Neural progenitor cell (in vitro differentiated cells): ENCODE data around the gene REX1BD. TPM values are rescaled to one million over a fixed set of nuclear protein-coding genes. Genes with fewer than 3 reads are reported as not detected.
A peak's percentile ranks its signal among the peaks of the same experiment; 100 is the strongest.

ENCODE experiments used
- DNase-seq: peaks from one replicate; pipeline ENCODE4 v3.0.0-alpha.2; 2016; ENCODE audit warnings: low spot score
- H2AFZ ChIP-seq: fragments of 200-600 bp; sonication (generic); replicated peaks from 2 replicates; pipeline ENCODE4 v1.6.1; 2016; ENCODE audit warnings: antibody characterized with exemption
- H3F3A ChIP-seq: fragments of 200-600 bp; sonication (generic); 2 replicates; pipeline ENCODE4 v1.6.1; 2016; ENCODE audit warnings: antibody characterized with exemption, low read depth
- H3K27ac ChIP-seq: fragments of 200-600 bp; sonication (generic); 2 replicates; pipeline ENCODE4 v1.5.1; 2016; ENCODE audit warnings: mild to moderate bottlenecking
- H3K27me3 ChIP-seq: fragments of 200-600 bp; sonication (generic); 2 replicates; pipeline ENCODE4 v1.6.1; 2016; ENCODE audit warnings: mild to moderate bottlenecking, moderate library complexity
- H3K36me3 ChIP-seq: fragments of 200-600 bp; sonication (generic); 2 replicates; pipeline ENCODE4 v1.5.1; 2016
- H3K4me1 ChIP-seq: fragments of 200-600 bp; sonication (generic); 2 replicates; pipeline ENCODE4 v1.6.1; 2016; ENCODE audit warnings: mixed run types
- H3K4me2 ChIP-seq: fragments of 200-600 bp; sonication (generic); 2 replicates; pipeline ENCODE4 v1.6.1; 2016
- H3K4me3 ChIP-seq: fragments of 200-600 bp; sonication (generic); 2 replicates; pipeline ENCODE4 v1.5.1; 2016
- H3K79me2 ChIP-seq: fragments of 200-600 bp; sonication (generic); 2 replicates; pipeline ENCODE4 v1.6.1; 2016; ENCODE audit warnings: low read depth
- H3K9ac ChIP-seq: fragments of 200-600 bp; sonication (generic); 2 replicates; pipeline ENCODE4 v1.6.1; 2016
- H3K9me3 ChIP-seq: fragments of 200-600 bp; sonication (generic); 2 replicates; pipeline ENCODE4 v1.5.1; 2016; ENCODE audit warnings: low read depth
- H4K20me1 ChIP-seq: fragments of 200-600 bp; sonication (generic); 2 replicates; pipeline ENCODE4 v1.6.1; 2016; ENCODE audit warnings: low read depth
- H3K27ac Mint-ChIP-seq: 3 replicates; pipeline ENCODE4 v1.8.0; 2021; ENCODE audit warnings: mixed read lengths
- H3K27me3 Mint-ChIP-seq: 2 replicates; pipeline ENCODE4 v1.8.0; 2022; ENCODE audit warnings: low read depth, mild to moderate bottlenecking, inconsistent platforms, moderate library complexity, mixed read lengths; ENCODE audit not compliant: insufficient read depth
- H3K36me3 Mint-ChIP-seq: 3 replicates; pipeline ENCODE4 v1.8.0; 2021; ENCODE audit warnings: mixed read lengths
- H3K4me1 Mint-ChIP-seq: 3 replicates; pipeline ENCODE4 v1.8.0; 2021; ENCODE audit warnings: mixed read lengths
- H3K4me3 Mint-ChIP-seq: 3 replicates; pipeline ENCODE4 v1.8.0; 2021; ENCODE audit warnings: mild to moderate bottlenecking, moderate library complexity, mixed read lengths
- H3K9me3 Mint-ChIP-seq: 3 replicates; pipeline ENCODE4 v1.8.0; 2020; ENCODE audit warnings: mixed read lengths
- CTCF ChIP-seq: fragments of 200-600 bp; sonication (generic); IDR thresholded peaks from 2 replicates; pipeline ENCODE4 v1.5.1; 2017; ENCODE audit warnings: antibody characterized with exemption, mild to moderate bottlenecking
- EZH2 ChIP-seq: fragments of 200-600 bp; sonication (generic); IDR thresholded peaks from 2 replicates; pipeline ENCODE4 v1.6.1; 2017; ENCODE audit warnings: antibody characterized with exemption, mild to moderate bottlenecking, moderate library complexity
- EZH2phosphoT487 ChIP-seq: fragments of 200-600 bp; sonication (generic); IDR thresholded peaks from 2 replicates; pipeline ENCODE4 v1.6.1; 2017; ENCODE audit warnings: antibody characterized with exemption
- total RNA-seq: library from RNA; depleted of rRNA; stranded (reverse); fragments of >200 nt; gene quantifications from 2 replicates; pipeline ENCODE4 v1.2.3, GENCODE V29; 2015; ENCODE audit warnings: low replicate concordance

The REX1BD gene
- total RNA-seq, 1 donor from 2014 or later: 41.7 TPM

- TF ChIP-seq EZH2phosphoT487 (no peak), CTCF (no peak), EZH2 (no peak)
- Histone ChIP-seq H3K9me3 (no peaks in the 10 kb centered on the region), H3K27me3 (no peaks in the 10 kb centered on the region), H2AFZ (no peak overlapping the region), H3K9ac (peak overlapping the region; percentile 47), H3K79me2 (peaks cover 29% of the 10 kb centered on the region), H4K20me1 (peaks cover 9% of the 10 kb centered on the region), H3K27ac (no peak overlapping the region), H3K4me1 (no peaks in the 10 kb centered on the region), H3K4me2 (peak overlapping the region; percentile 86), H3F3A (peaks cover 20% of the 10 kb centered on the region), H3K4me3 (peak overlapping the region; percentile 67), H3K36me3 (no peaks in the 10 kb centered on the region)
- DNase-seq: no peak
- Mint-ChIP-seq H3K9me3 (no peaks in the 10 kb centered on the region), H3K27me3 (no peaks in the 10 kb centered on the region), H3K4me3 (peak overlapping the region; percentile 94), H3K27ac (peak overlapping the region; percentile 78), H3K36me3 (peaks cover 3% of the 10 kb centered on the region), H3K4me1 (peaks cover 8% of the 10 kb centered on the region)
Observed at GRCh38 chr19:18558202-18558555, 30.4 kb upstream of the REX1BD start.

- Mint-ChIP-seq H3K4me1 (peaks cover 8% of the 10 kb centered on the region), H3K9me3 (no peaks in the 10 kb centered on the region), H3K27ac (peak overlapping the region; percentile 78), H3K4me3 (peak overlapping the region; percentile 94), H3K36me3 (peaks cover 3% of the 10 kb centered on the region), H3K27me3 (no peaks in the 10 kb centered on the region)
- H3K27me3 ChIP-seq: no peaks in the 10 kb centered on the region
- H4K20me1 ChIP-seq: peaks cover 9% of the 10 kb centered on the region
- no peak overlapping the region for H2AFZ ChIP-seq
- no peak for TF ChIP-seq EZH2
- TF ChIP-seq EZH2phosphoT487: no peak
- TF ChIP-seq CTCF: no peak
- H3K4me3 ChIP-seq: peak overlapping the region; percentile 67
- no peaks in the 10 kb centered on the region for H3K36me3 ChIP-seq
- no peak for DNase-seq
- peaks cover 29% of the 10 kb centered on the region for H3K79me2 ChIP-seq
- peaks cover 20% of the 10 kb centered on the region for H3F3A ChIP-seq
- H3K9me3 ChIP-seq: no peaks in the 10 kb centered on the region
- no peaks in the 10 kb centered on the region for H3K4me1 ChIP-seq
- H3K4me2 ChIP-seq: peak overlapping the region; percentile 86
- peak overlapping the region; percentile 47 for H3K9ac ChIP-seq
- H3K27ac ChIP-seq: no peak overlapping the region
Observed at GRCh38 chr19:18558604-18559003, 30.0 kb upstream of the REX1BD start.

- H3K4me2 ChIP-seq: no peak overlapping the region
- H3K79me2 ChIP-seq: peaks cover 29% of the 10 kb centered on the region
- H2AFZ ChIP-seq: no peak overlapping the region
- no peaks in the 10 kb centered on the region for H3K36me3 ChIP-seq
- no peak for DNase-seq
- H3K27me3 Mint-ChIP-seq: no peaks in the 10 kb centered on the region
- peaks cover 6% of the 10 kb centered on the region for H3K36me3 Mint-ChIP-seq
- no peak overlapping the region for H3K27ac ChIP-seq
- H3K27me3 ChIP-seq: no peaks in the 10 kb centered on the region
- H3K4me3 Mint-ChIP-seq: peak overlapping the region; percentile 94
- H3K9me3 Mint-ChIP-seq: no peaks in the 10 kb centered on the region
- no peak overlapping the region for H3K9ac ChIP-seq
- no peaks in the 10 kb centered on the region for H3K4me1 ChIP-seq
- H3F3A ChIP-seq: peaks cover 20% of the 10 kb centered on the region
- peaks cover 8% of the 10 kb centered on the region for H3K4me1 Mint-ChIP-seq
- H3K9me3 ChIP-seq: no peaks in the 10 kb centered on the region
- peaks cover 9% of the 10 kb centered on the region for H4K20me1 ChIP-seq
- no peak overlapping the region for H3K27ac Mint-ChIP-seq
- TF ChIP-seq EZH2 (no peak), CTCF (no peak), EZH2phosphoT487 (no peak)
- no peak overlapping the region for H3K4me3 ChIP-seq
Observed at GRCh38 chr19:18559685-18560084, 28.9 kb upstream of the REX1BD start.
